Uterus (tissue), 2 donors: Measurements from ENCODE around the gene FTH1.

ENCODE experiments used
- CTCF ChIP-seq, 4 experiments: fragments of 200-600 bp in 2 of 4; fragments of 450-650 bp in 2 of 4; sonication (generic) in 2 of 4; IDR thresholded peaks; one replicate each; pipeline ENCODE4 v1.5.1; 2016 to 2019; ENCODE audit warnings: antibody characterized with exemption in 4 of 4, mild to moderate bottlenecking in 2 of 4, moderate library complexity in 1 of 4
- POLR2A ChIP-seq, 2 donors: fragments of 450-650 bp; IDR thresholded peaks; one replicate each; pipeline ENCODE4 v1.6.1; 2016; ENCODE audit warnings: antibody characterized with exemption in 2 of 2, mild to moderate bottlenecking in 1 of 2, moderate library complexity in 1 of 2

- TF ChIP-seq CTCF (IDR thresholded peaks at IDR 0.05) (no peak), POLR2A (IDR thresholded peaks at IDR 0.05) (no peak)
Observed at GRCh38 chr11:61999141-61999975, 31.9 kb upstream of the FTH1 start.
